ENCODE measurements around the gene FOXC2.

DNA sequence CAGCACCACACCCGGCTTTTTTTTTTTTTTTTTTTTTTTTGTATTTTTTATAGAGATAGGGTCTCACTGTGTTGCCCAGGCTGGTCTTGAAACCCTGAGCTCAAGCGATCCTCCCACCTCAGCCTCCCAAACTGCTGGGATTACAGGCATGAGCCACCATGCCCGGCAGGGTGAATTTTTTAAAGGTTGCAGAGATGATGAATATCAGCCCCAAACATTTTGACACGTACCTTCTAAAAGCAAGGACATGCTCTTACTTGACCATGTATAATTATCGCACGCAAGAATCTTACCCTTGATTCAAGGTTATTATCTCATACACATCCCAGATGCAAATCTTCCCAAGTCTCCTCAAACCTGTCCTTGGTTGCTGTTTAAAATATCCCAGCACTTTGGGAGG is 4.3 kb upstream of the FOXC2 start:
- TF ChIP-seq, protein P1, sequence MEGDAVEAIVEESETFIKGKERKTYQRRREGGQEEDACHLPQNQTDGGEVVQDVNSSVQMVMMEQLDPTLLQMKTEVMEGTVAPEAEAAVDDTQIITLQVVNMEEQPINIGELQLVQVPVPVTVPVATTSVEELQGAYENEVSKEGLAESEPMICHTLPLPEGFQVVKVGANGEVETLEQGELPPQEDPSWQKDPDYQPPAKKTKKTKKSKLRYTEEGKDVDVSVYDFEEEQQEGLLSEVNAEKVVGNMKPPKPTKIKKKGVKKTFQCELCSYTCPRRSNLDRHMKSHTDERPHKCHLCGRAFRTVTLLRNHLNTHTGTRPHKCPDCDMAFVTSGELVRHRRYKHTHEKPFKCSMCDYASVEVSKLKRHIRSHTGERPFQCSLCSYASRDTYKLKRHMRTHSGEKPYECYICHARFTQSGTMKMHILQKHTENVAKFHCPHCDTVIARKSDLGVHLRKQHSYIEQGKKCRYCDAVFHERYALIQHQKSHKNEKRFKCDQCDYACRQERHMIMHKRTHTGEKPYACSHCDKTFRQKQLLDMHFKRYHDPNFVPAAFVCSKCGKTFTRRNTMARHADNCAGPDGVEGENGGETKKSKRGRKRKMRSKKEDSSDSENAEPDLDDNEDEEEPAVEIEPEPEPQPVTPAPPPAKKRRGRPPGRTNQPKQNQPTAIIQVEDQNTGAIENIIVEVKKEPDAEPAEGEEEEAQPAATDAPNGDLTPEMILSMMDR (IDR thresholded peaks at IDR 0.05): no peak
- TF ChIP-seq POLR2A (IDR thresholded peaks at IDR 0.05): no peak

All from body of pancreas (tissue), 4 donors.